Mononuclear cell (primary cell): ENCODE measurements around the gene CDIP1. TPM values are rescaled to one million over a fixed set of nuclear protein-coding genes. Genes with fewer than 3 reads are reported as not detected.

ENCODE experiments used
- H3K27me3 ChIP-seq: 2 replicates; pipeline ENCODE4 v1.6.0; 2011; ENCODE audit warnings: low read length, control low read depth; ENCODE audit not compliant: insufficient read depth
- H3K4me1 ChIP-seq: 2 replicates; pipeline ENCODE4 v1.5.1; 2011; ENCODE audit warnings: mild to moderate bottlenecking, low read length, control low read depth; ENCODE audit not compliant: insufficient read depth
- H3K4me3 ChIP-seq: 2 replicates; pipeline ENCODE4 v1.5.1; 2011; ENCODE audit warnings: mild to moderate bottlenecking, low read length, moderate library complexity
- H3K9me3 ChIP-seq: 2 replicates; pipeline ENCODE4 v1.5.1; 2011; ENCODE audit warnings: low read depth, mild to moderate bottlenecking, control low read depth, low read length
- total RNA-seq: library from RNA; depleted of rRNA; stranded (reverse); fragments of >200 nt; gene quantifications from one replicate; pipeline ENCODE4 v1.2.3, GENCODE V29; 2012

CDIP1 gene
- total RNA-seq, 1 donor, result 8.0 TPM

- H3K9me3 ChIP-seq, result no peaks in the 10 kb centered on the region
- peaks cover 59% of the 10 kb centered on the region for H3K4me1 ChIP-seq
- H3K4me3 ChIP-seq, result no peak overlapping the region
- no peaks in the 10 kb centered on the region for H3K27me3 ChIP-seq
Measured at GRCh38 chr16:4512473-4512872, 26.1 kb downstream of the CDIP1 start.

DNA sequence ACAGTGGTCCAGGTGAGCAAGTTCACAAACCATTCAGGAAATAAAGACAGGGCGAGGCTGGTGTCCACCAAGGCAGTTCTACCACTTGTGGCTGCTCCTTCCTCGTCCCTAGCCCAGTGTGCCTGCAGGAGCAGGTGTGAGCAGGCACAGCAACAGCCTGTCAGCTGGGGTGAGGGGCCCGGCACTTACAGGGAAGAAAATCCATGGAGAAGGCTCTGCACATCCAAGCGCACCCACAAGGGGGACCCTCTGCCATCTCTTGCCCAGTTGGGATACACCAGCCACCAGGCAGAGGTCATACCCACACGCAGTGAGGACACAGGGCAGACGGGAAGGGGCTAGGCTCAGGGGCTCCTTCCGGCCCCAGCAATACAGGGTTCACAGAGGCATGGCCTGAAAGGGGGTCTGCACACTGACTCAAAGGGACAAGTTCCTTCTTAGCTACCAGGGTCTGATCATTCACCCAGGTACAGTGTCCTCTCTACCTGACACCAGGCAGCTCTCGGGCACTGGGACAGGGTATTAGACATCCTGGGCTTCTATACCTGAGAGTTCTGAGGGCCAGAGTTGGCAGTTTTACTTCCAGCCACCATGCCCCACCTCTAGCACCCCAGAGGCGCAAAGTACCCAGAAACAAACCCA lies 27.0 kb downstream of the CDIP1 start:
- Histone ChIP-seq H3K4me1 (peaks cover 57% of the 10 kb centered on the region), H3K4me3 (no peak overlapping the region), H3K27me3 (no peaks in the 10 kb centered on the region), H3K9me3 (no peaks in the 10 kb centered on the region)

GRCh38 chr16:4510747-4511426 lies 27.7 kb downstream of the CDIP1 start:
- H3K4me3 ChIP-seq, result no peak overlapping the region

GRCh38 chr16:4510131-4510530 lies 28.4 kb downstream of the CDIP1 start:
- H3K4me1 ChIP-seq, result peaks cover 57% of the 10 kb centered on the region

More at GRCh38 chr16:4510747-4511426, 27.7 kb downstream of the CDIP1 start:
- no peaks in the 10 kb centered on the region for H3K27me3 ChIP-seq
- no peaks in the 10 kb centered on the region for H3K9me3 ChIP-seq
- H3K4me1 ChIP-seq, result peaks cover 57% of the 10 kb centered on the region

DNA sequence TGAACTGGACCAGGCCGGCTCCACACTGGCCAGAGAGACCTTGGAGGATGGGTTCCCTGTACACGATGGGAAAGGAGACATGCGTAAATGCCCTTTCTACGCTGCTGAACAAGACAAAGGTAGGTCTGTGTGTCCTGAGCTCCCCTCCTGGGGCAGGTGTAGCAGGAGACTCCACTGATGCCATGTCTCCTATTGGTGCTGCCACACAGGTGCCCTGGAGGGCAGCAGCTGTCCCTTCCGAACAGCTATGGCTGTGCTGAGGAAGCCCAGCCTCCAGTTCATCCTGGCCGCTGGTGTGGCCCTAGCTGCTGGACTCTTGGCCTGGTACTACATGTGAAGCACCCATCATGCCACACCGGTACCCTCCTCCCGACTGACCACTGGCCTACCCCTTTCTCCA lies 29.2 kb downstream of the CDIP1 start:
- Histone ChIP-seq H3K9me3 (no peaks in the 10 kb centered on the region), H3K4me3 (no peak overlapping the region), H3K4me1 (peaks cover 57% of the 10 kb centered on the region)

More at GRCh38 chr16:4510131-4510530, 28.4 kb downstream of the CDIP1 start:
- no peak overlapping the region for H3K4me3 ChIP-seq
- H3K9me3 ChIP-seq, result no peaks in the 10 kb centered on the region
- no peaks in the 10 kb centered on the region for H3K27me3 ChIP-seq

DNA sequence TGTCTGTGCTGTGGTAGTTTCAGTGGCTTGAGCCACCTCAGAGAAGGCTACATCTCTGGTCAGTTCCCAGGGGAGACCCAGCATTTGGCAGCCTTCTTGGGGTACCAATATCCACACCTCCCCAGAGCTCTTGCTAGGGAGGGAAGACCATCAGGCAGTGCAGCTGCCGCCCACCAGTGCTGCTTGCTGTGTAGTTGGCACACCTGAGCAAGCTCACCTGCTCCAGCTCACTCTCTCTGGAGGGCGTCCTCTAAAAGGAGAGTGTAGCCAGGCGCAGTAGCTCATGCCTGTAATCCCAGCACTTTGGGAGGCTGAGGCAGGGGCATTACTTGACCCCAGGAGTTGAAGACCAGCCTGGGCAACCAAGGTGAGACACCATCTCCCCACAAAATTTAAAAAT lies 29.8 kb downstream of the CDIP1 start:
- Histone ChIP-seq H3K9me3 (no peaks in the 10 kb centered on the region), H3K27me3 (no peaks in the 10 kb centered on the region), H3K4me3 (no peak overlapping the region), H3K4me1 (peaks cover 57% of the 10 kb centered on the region)

More for the DNA sequence above, 29.2 kb downstream of the CDIP1 start:
- H3K27me3 ChIP-seq, result no peaks in the 10 kb centered on the region

DNA sequence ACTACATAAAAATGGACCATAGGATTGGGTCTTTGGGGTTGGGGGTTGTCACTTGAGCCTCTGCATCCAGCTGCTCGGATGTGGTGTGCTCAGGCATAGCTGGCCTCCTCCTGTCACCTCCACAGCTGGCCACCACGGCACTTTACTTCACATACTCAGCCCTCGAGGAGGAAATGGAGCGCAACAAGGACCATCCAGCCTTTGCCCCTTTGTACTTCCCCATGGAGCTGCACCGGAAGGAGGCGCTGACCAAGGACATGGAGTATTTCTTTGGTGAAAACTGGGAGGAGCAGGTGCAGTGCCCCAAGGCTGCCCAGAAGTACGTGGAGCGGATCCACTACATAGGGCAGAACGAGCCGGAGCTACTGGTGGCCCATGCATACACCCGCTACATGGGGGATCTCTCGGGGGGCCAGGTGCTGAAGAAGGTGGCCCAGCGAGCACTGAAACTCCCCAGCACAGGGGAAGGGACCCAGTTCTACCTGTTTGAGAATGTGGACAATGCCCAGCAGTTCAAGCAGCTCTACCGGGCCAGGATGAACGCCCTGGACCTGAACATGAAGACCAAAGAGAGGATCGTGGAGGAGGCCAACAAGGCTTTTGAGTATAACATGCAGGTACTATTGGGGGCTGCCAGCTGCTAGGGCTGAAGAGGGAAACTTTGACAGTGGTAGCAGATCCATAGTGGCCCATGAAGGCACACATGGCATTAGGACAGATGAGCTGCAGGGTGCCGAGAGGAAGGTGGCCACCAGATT lies 30.8 kb downstream of the CDIP1 start:
- H3K9me3 ChIP-seq, result no peaks in the 10 kb centered on the region
- no peak overlapping the region for H3K4me3 ChIP-seq
- no peaks in the 10 kb centered on the region for H3K27me3 ChIP-seq
- peaks cover 56% of the 10 kb centered on the region for H3K4me1 ChIP-seq

DNA sequence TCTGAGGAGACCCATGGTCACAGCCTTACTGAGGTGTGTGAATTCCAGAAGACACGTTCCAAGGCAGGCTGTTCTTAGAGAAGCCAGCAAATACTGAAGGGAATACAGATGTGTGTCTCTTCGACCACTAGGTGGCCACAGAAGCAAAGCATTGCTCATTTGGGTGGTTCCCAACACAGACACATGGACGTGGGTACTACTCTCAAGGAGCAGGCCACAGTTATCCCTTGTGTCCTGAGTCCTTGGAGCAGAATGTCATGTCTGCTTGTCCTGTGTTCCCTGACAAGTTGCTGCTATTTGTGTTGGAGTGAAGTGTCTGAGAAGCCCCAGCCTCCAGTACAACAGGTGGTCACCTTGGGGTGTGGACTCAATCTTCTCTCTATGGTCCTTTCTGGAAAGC lies 32.1 kb downstream of the CDIP1 start:
- Histone ChIP-seq H3K4me3 (no peak overlapping the region), H3K27me3 (no peaks in the 10 kb centered on the region), H3K9me3 (no peaks in the 10 kb centered on the region), H3K4me1 (peaks cover 60% of the 10 kb centered on the region)

- no peaks in the 10 kb centered on the region for H3K27me3 ChIP-seq
- H3K9me3 ChIP-seq, result no peaks in the 10 kb centered on the region
- peaks cover 56% of the 10 kb centered on the region for H3K4me1 ChIP-seq
- no peak overlapping the region for H3K4me3 ChIP-seq
Measured at GRCh38 chr16:4505356-4506147, 33.0 kb downstream of the CDIP1 start.

DNA sequence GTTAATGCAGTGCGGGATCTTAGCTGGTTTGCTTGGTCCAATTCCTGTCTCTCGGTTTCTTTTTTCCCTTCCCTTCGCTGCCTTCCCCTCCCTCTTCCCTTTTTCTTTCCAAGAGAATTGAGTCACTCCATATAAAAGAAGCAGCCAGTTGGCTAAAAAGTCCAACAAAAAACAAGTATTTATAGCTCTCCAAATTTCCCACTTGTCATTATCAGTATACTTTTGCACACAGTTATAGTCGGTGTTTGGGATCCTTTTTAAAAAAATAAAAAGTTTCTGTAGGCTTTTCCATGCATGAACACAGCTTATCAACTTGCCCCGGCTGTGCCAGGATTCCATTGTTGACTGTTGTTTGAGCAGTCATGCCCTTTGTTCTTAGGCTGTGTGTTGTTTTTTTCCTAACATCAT lies 37.5 kb downstream of the CDIP1 start:
- peaks cover 62% of the 10 kb centered on the region for H3K4me1 ChIP-seq
- no peaks in the 10 kb centered on the region for H3K9me3 ChIP-seq
- no peaks in the 10 kb centered on the region for H3K27me3 ChIP-seq
- no peak overlapping the region for H3K4me3 ChIP-seq

DNA sequence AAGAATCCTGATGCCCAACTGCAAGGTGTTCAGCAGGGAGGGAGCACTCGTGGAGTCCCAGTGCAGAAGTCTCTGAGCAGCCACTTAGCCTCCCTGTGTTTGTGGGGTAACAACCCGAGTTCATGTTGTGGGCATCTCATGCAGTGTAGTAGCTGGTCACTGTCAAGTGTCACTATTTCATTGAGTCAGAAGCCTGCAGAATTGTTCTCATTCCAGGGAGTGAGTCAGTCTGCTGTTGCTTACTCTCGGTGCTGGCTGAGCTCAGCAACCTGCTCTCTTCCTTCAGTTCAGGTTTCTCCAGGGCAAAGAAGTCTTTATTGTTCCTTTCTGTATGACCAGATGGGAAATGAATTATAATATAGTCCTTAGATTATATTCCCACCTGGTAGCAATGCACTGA lies 38.3 kb downstream of the CDIP1 start:
- H3K27me3 ChIP-seq, result no peaks in the 10 kb centered on the region
- no peaks in the 10 kb centered on the region for H3K9me3 ChIP-seq
- H3K4me1 ChIP-seq, result peaks cover 58% of the 10 kb centered on the region
- no peak overlapping the region for H3K4me3 ChIP-seq

- H3K4me3 ChIP-seq, result no peak overlapping the region
- H3K27me3 ChIP-seq, result no peaks in the 10 kb centered on the region
- H3K9me3 ChIP-seq, result no peaks in the 10 kb centered on the region
- peaks cover 50% of the 10 kb centered on the region for H3K4me1 ChIP-seq
Measured at GRCh38 chr16:4499196-4499555, 39.4 kb downstream of the CDIP1 start.

GRCh38 chr16:4498546-4499195 lies 39.9 kb downstream of the CDIP1 start:
- no peak overlapping the region for H3K4me3 ChIP-seq
- H3K4me1 ChIP-seq, result peaks cover 45% of the 10 kb centered on the region
- no peaks in the 10 kb centered on the region for H3K9me3 ChIP-seq
- H3K27me3 ChIP-seq, result no peaks in the 10 kb centered on the region

DNA sequence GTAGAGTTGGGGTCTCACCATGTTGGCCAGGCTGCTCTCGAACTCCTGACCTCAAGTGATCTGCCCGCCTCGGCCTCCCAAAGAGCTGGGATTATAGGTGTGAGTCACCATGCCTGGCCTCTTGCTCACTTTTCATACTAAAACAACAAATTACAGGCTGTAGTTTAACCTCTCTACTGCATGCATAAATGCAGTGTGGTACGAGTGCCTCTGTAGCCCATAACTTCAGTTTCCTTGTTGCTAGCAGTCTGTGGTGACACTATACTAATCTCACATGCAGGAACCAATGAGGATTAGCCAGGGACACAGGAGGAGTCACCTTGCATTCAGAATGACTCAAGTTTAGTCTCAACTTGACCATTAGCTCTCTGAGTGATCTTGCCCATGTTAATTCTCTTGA lies 42.3 kb downstream of the CDIP1 start:
- Histone ChIP-seq H3K9me3 (no peaks in the 10 kb centered on the region), H3K4me3 (no peak overlapping the region), H3K27me3 (no peaks in the 10 kb centered on the region), H3K4me1 (peaks cover 34% of the 10 kb centered on the region)
